HL-60 (cell line): Measurements from ENCODE around the gene OR51A4.

Experiments used
- DNase-seq, 2 experiments: peaks; one replicate each; pipeline ENCODE4 v3.0.0-alpha.2; 2010 to 2020; ENCODE audit warnings: low read depth in 1 of 2, low spot score in 1 of 2
- H3K27ac ChIP-seq: fragments of 250-450 bp; sonication (Bioruptor Pico); replicated peaks from 2 replicates; pipeline ENCODE4 v1.5.1; 2020; ENCODE audit warnings: mild to moderate bottlenecking, moderate library complexity
- H3K27me3 ChIP-seq: fragments of 250-450 bp; sonication (Bioruptor Pico); 2 replicates; pipeline ENCODE4 v1.5.1; 2021; ENCODE audit warnings: mild to moderate bottlenecking, moderate library complexity; ENCODE audit not compliant: insufficient read depth, poor library complexity, severe bottlenecking
- H3K4me3 ChIP-seq: replicated peaks from 2 replicates; pipeline ENCODE4 v1.5.1; 2011; ENCODE audit warnings: mild to moderate bottlenecking, control low read depth, low read length; ENCODE audit not compliant: insufficient read depth
- GABPA ChIP-seq: IDR thresholded peaks from 2 replicates; pipeline ENCODE4 v1.6.1; 2012; ENCODE audit warnings: low read depth
- POLR2AphosphoS5 ChIP-seq: IDR thresholded peaks from 2 replicates; pipeline ENCODE4 v1.6.1; 2012; ENCODE audit warnings: low read depth
- SPI1 ChIP-seq: IDR thresholded peaks from 2 replicates; pipeline ENCODE4 v1.6.1; 2012; ENCODE audit warnings: low read depth, mild to moderate bottlenecking, borderline replicate concordance
- long read RNA-seq: library from polyadenylated mRNA; unstranded; transcript quantifications from one replicate; pipeline ENCODE4 v2.0.0, GENCODE V29; 2020
- TF ChIP-seq, protein P1 (sequence below): IDR thresholded peaks from one replicate; pipeline ENCODE4 v1.5.1; 2011; ENCODE audit warnings: low read length, control low read depth, inconsistent platforms; ENCODE audit not compliant: insufficient read depth
- TF ChIP-seq, protein P2 (sequence below): IDR thresholded peaks from 2 replicates; pipeline ENCODE4 v1.6.1; 2012; ENCODE audit warnings: low read depth; ENCODE audit not compliant: insufficient replicate concordance

Gene OR51A4, protein sequence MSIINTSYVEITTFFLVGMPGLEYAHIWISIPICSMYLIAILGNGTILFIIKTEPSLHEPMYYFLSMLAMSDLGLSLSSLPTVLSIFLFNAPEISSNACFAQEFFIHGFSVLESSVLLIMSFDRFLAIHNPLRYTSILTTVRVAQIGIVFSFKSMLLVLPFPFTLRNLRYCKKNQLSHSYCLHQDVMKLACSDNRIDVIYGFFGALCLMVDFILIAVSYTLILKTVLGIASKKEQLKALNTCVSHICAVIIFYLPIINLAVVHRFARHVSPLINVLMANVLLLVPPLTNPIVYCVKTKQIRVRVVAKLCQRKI
- long read RNA-seq, result 0 reads

DNA sequence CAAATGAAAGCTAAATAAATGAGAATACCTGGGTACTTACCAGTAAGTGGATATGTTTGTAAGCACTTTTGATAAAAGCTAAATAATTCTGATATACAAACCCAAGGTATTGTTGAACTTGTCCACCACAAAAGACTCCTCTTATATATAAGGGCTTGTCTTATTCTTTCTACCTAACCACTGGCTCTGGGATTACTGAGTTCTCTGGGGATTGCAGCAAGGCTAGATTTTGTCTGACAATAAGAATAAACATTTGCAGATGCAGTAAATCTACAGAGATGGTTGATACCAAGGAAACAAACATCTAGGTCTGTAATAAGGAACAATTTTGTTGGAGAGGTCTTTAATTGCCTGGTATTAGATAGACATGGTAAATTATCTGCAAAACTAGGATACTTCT is at the start of gene OR51A4:
Gene OR51A4 (minus strand): TSS at position 101 of the 400 bp plus-strand sequence. CDS start 505 bp downstream, outside the sequence.
- Histone ChIP-seq H3K27ac (no peak within 1 kb of the TSS), H3K4me3 (no peak within 1 kb of the TSS), H3K27me3 (no peaks in the 10 kb centered on the region)

DNA sequence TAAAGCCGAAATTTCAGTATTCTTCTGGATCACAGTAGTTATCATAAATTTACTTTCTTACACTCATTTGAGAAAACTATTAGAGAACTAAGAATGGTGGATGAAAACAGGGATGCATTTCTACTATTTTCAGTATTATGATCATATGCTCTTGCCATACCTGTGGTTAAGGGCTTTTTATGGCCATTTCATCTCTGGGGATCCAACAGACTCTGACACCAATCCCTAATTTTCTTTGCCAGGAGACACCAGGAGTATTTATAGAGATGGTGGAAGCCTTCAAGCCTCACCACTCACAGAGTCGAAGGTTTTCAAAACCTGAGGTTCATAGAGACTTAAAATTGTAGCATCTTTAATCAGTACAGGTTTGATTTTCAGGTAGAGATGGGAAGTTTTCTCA is 47.1 kb upstream of the OR51A4 start, which contains the start of gene OR51L1:
Gene OR51L1 (plus strand): TSS at position 301 of the 400 bp plus-strand sequence. CDS start 4,132 bp downstream, outside the sequence.
- Histone ChIP-seq H3K27ac (no peak within 1 kb of the TSS), H3K27me3 (peaks cover 5% of the 10 kb centered on the region), H3K4me3 (no peak within 1 kb of the TSS)
- TF ChIP-seq GABPA (no peak), POLR2AphosphoS5 (no peak), SPI1 (no peak)
- TF ChIP-seq, protein P1, sequence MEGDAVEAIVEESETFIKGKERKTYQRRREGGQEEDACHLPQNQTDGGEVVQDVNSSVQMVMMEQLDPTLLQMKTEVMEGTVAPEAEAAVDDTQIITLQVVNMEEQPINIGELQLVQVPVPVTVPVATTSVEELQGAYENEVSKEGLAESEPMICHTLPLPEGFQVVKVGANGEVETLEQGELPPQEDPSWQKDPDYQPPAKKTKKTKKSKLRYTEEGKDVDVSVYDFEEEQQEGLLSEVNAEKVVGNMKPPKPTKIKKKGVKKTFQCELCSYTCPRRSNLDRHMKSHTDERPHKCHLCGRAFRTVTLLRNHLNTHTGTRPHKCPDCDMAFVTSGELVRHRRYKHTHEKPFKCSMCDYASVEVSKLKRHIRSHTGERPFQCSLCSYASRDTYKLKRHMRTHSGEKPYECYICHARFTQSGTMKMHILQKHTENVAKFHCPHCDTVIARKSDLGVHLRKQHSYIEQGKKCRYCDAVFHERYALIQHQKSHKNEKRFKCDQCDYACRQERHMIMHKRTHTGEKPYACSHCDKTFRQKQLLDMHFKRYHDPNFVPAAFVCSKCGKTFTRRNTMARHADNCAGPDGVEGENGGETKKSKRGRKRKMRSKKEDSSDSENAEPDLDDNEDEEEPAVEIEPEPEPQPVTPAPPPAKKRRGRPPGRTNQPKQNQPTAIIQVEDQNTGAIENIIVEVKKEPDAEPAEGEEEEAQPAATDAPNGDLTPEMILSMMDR, result no peak
- TF ChIP-seq, protein P2, sequence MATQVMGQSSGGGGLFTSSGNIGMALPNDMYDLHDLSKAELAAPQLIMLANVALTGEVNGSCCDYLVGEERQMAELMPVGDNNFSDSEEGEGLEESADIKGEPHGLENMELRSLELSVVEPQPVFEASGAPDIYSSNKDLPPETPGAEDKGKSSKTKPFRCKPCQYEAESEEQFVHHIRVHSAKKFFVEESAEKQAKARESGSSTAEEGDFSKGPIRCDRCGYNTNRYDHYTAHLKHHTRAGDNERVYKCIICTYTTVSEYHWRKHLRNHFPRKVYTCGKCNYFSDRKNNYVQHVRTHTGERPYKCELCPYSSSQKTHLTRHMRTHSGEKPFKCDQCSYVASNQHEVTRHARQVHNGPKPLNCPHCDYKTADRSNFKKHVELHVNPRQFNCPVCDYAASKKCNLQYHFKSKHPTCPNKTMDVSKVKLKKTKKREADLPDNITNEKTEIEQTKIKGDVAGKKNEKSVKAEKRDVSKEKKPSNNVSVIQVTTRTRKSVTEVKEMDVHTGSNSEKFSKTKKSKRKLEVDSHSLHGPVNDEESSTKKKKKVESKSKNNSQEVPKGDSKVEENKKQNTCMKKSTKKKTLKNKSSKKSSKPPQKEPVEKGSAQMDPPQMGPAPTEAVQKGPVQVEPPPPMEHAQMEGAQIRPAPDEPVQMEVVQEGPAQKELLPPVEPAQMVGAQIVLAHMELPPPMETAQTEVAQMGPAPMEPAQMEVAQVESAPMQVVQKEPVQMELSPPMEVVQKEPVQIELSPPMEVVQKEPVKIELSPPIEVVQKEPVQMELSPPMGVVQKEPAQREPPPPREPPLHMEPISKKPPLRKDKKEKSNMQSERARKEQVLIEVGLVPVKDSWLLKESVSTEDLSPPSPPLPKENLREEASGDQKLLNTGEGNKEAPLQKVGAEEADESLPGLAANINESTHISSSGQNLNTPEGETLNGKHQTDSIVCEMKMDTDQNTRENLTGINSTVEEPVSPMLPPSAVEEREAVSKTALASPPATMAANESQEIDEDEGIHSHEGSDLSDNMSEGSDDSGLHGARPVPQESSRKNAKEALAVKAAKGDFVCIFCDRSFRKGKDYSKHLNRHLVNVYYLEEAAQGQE, result no peak
- DNase-seq, result no peak

More for the DNA sequence above, at the start of gene OR51A4:
- no peak for DNase-seq
- TF ChIP-seq, protein P2, result no peak
- TF ChIP-seq, protein P1, result no peak
- TF ChIP-seq GABPA, result no peak
- no peak for TF ChIP-seq SPI1
- no peak for TF ChIP-seq POLR2AphosphoS5

DNA sequence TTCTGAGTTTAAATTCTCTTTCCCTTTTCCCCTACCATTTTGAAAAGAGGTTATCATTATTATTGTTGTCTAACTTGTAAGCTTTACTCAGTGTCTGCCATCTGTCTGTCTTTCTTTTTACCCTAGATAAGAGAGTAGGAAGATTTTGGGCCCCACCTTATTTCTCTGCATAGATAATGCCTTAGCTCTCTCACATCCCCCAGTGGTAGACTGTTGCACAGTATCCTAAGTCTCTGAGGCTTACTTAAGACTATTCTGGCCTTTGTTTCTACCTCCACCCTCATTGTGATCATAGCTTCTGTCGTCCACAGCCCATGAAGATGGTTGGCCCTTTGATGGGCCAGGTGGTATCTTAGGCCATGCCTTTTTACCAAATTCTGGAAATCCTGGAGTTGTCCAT is 43.7 kb upstream of the OR51A4 start:
- no peak for DNase-seq
- Histone ChIP-seq H3K4me3 (no peak overlapping the region), H3K27me3 (peaks cover 5% of the 10 kb centered on the region), H3K27ac (no peak overlapping the region)
- TF ChIP-seq, protein P2, result no peak
- TF ChIP-seq, protein P1, result no peak
- no peak for TF ChIP-seq SPI1
- TF ChIP-seq POLR2AphosphoS5, result no peak
